Measurements from ENCODE around the gene MYO19.
"Not testable (repeated sequence)": the region's sequence is repeated elsewhere in the genome, so short reads cannot be mapped to it uniquely, and the experiment has no call there.

MYO19 gene

GRCh38 chr17:36527621-36528250 is 6.9 kb downstream of the MYO19 start:
- DNase-seq, result no peak

DNA sequence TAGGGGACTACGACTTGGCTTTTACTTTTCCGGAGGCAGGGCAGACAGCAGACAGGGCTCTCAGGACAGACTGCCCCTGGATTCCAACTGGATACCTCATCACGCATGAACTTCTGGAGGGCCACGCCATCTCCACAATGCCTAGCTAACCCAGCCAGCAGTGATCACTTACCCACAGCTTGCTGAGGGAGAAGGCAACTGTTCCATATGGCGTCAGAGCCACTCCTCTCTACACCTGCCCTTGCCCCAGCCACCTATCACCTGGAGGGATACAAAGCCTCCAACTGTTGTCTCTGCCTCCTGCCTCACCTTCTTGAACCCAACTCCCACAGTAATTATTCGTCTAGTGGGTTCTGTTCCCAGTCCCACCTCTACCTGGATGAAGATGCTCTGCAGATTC is 8.8 kb downstream of the MYO19 start:
- DNase-seq, result no peak

DNA sequence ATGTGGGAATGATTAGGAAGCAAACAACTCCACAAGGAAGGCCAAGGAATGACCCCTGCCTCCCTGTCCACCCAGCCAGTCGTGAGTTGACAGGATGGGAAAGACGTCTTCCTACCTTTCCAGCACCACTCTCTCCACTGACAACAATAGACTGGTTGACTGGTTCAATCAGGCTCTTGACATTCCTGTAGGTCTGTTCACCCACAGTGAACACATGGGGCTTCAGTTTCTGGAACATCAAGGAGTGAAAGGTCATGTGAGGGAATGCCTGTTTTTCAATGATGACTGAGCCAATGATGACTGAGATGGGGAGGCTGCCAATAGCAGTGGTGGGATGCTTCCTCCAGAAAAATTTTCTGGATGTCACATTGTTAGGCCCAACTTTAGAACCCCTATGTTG is 9.6 kb downstream of the MYO19 start:
- no peak for DNase-seq

DNA sequence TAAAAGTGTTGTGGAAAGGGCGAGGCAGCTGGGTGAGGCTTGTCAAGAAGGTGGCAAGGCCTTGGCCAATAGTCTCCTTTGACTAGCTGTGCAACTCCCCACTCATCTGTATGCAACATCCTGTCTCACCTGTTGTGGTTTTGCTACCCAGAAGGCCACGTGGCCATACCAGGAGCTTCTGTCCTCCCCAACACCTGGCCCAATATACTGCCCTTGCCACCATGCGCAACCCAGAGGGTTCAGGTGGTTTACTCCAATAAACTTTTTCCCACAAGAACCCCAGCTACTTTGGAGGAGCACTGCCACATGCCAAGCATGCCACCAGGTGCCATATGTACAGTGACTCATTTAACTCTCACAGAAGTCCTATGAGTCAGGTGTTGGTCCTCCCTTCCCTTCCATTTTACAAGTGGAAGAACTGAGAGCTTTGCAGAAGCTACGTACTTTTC is 10.2 kb downstream of the MYO19 start:
- DNase-seq, result no peak

DNA sequence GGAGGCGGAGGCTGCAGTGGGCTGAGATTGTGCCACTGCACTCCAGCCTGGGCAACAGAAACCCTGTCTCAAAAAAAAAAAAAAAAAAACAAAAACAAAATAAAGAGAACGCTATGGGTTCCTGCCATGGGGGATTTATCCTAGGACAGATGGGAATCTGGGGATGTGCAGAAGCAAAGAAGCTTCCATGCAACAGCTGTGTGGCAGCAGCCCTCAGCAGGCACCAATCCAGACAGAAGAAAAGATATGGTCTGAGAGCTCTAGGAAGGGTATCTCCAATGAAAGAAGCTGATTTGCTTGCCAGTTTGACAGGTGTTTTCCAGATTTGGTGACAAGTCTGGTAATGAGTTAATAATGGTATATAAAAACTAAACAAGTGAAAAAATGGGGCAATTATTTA is 11.6 kb downstream of the MYO19 start:
- no peak for DNase-seq

GRCh38 chr17:36515837-36516236 is 18.8 kb downstream of the MYO19 start:
- no peak for DNase-seq

GRCh38 chr17:36514856-36515255 is 19.8 kb downstream of the MYO19 start:
- DNase-seq, result no peak

DNA sequence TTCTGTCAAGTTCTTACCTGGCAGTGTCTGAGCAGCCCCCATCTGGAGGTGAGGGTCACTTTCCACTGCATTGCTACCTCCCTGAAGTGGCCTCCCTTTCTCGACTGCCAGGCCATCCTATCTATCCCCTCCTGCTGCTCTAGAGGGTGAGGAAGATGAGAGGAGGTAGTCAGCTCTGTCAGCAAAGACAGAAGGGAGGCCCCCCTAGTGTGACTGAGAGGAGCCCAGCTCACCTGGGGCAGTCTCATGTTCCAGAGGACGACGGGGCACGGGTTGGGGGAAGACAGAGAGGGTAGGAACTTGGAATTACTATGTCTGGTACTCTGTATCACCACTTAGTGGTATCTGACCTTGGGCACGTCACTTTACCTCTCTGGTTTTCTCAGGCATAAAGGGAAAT is 22.0 kb downstream of the MYO19 start:
- no peak for DNase-seq

DNA sequence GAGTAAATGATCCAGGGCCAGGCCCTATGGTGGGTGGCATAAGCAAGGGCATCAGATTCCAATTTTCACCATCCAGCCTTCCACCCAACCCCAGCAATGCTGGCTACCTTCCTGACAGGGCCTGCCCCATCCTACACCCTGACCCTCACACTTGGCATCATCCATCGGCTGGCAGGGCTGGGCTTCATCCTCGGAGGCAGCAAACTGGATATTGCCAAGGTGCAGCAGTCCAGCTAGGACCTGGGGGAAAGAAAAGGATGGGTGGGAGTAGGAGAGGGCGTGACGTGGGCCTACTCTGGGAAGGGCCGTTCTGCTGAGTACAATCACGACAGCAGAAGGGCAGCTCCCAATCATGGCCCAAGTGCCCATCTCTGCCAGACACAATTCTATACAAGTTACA is 23.5 kb downstream of the MYO19 start:
- DNase-seq, result no peak

- DNase-seq, result no peak
Observed at GRCh38 chr17:36510636-36511035, 24.0 kb downstream of the MYO19 start.

DNA sequence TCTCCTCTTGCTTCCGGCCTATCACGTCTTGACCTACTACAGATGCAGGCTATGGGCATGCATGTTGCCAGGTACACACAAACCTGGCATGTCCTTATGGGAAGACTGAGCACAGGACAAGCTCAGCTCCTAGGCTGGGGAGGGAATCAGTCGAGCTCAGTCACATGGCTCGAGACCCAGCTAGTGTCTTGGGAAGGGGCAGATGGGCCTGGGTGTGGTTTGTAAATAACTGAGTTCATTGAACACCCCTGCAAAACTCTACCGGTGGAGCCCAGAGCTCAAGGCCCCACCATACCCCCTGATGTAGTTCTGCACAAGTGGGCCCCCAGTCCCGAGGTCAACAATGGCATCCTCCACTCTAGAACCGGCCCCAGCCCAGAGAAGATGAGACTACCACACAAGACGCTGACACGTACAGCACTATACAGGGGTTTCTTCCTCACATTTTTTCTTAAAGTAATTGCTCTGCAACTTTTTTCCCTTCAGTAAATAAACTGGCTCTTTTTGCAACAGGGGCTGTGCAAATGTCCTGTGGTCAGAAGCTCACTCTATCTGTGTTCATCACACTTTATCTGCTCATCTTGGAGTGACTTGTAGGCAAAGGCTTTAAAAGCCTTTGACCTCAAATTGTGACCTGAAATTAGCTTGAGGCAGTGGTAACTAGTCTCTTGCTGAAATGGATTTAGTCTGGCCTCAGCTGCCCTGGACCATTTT is 25.2 kb downstream of the MYO19 start:
- no peak for DNase-seq

DNA sequence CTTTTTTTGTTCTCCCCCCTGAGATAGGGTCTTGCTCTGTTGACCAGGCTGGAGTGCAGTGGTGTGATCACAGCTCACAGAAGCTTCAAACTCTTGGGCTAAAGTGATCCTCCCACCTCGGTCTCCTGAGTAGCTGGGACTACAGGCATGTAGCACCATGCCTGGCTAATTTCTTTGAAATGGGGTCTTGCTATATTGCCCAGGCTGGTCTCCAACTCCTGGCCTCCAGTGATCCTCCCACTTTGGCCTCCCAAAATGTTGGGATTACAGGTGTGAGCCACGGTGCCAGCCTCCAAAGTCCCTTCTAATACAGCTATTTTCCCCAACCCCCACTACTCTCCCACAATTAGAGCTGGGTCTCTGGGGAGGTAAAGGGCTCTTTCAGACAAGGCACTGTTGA is 26.2 kb downstream of the MYO19 start:
- DNase-seq, result not testable (repeated sequence)

DNA sequence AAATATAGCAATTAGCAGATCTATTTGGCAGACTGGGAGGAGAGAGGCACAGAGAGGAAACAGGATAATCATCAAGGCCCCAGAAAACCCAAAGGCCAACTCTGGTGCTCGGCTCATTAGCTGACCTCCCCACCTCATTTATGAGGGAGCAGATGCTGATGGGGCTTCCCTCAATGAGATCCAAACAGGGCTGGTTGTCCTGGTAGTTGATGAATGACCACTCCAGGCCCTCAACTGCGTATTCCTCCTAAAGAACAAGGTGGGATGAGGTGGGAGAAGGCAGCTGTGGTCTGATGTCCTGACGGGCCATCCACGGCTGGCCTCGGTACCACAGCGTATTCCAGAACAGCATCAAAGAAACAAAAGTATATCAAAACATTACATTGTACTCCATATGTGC is 27.4 kb downstream of the MYO19 start:
- no peak for DNase-seq

- DNase-seq, result no peak
Observed at GRCh38 chr17:36506831-36507230, 27.8 kb downstream of the MYO19 start.

GRCh38 chr17:36506249-36506826 is 28.3 kb downstream of the MYO19 start:
- no peak for DNase-seq

DNA sequence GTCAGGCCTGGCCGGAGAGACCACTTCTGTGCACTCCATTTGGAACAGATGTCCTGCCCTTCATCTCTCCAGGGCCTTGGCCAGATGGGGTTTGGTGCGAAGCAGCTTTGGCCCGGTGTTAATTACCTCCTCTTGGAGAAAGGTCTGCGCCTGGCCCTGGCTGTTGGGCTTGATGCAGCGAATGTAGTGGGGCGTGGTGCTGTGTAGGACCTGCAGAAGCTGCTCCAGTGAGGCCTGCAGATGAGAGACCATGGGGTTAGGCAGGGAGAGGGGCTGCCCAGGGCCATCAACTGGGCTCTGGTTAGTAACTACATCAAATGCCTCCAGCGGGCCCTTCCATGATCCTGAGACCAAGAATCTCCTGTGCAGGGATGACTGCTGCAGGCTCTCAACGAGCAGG is 29.5 kb downstream of the MYO19 start:
- DNase-seq, result no peak

GRCh38 chr17:36504156-36504545 is 30.5 kb downstream of the MYO19 start:
- no peak for DNase-seq

DNA sequence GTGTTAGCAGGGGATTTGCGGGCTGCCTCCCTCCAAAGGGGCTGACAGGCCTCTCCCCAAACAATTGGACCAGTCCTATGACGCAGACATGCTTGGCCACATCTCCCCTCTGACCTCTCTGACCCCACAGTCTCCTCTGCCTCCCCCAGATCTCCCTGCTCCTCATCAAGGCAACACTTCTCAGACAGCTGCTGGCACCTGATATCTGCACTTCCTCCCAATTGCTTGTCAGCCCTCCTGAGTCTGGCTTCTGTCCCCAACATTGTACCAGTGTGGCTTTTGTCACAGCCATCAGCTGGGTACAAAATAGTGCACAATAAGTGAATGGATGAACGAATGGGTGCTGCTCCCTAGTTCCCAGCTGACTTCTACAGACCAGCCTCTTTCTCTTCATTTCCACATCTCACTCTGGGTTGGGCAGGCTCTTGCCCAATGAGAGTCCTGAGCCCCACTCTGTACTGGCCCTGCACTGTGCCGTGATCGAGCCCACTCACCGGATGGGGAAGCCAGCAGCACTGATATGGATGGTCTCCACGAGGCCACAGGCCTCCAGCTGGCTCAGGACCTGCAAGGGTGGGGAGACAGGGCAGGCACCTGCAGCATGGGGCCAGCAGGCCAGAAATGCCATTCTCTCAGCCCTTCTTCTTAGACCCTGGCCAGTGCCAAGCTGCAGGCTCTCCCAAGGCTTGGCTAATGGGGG is 31.1 kb downstream of the MYO19 start:
- DNase-seq, result no peak

GRCh38 chr17:36501963-36502362 is 32.7 kb downstream of the MYO19 start:
- no peak for DNase-seq

DNA sequence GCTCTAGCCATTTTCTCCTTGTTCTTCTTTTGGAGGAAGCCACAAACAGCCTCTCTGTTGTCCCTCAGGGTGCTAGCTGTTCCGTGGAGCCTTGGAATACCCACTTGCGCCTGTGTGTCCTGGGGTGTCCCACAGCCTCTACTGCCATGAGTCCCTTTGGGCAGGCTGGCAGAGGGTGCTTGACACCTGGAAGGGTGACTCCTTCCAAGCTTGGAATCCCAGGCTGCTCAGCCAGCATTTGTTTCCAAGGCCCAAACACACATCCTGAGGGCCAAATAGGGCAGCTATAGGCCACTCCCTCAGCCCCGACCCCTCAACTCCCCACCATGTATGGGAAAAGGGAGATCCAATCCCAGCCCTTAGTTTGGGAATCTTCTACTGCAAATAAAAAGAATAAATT is 33.3 kb downstream of the MYO19 start:
- no peak for DNase-seq

DNA sequence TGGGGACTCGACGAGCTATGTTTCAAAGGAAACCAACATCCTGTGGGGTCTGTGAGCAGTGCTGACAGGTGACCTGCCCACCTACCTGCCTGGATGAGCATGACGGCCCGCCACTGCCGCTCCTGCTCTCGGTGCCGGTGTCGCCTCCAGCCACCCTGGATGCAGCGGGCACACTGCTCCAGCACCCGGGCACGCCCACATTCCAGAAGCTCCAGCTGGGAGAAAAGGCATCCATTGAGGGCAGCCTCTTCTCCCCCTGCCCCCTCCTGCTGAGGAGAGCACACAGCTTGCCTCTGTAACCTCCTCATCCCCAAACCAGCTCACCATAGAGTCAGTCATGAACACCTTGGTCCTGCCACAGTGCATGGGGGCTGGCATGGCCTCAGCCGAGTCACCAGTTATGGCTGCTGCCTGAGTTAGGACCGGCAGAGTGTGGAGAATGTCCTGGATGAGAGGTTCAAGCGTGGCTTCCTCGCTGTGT is 33.9 kb downstream of the MYO19 start:
- no peak for DNase-seq

DNA sequence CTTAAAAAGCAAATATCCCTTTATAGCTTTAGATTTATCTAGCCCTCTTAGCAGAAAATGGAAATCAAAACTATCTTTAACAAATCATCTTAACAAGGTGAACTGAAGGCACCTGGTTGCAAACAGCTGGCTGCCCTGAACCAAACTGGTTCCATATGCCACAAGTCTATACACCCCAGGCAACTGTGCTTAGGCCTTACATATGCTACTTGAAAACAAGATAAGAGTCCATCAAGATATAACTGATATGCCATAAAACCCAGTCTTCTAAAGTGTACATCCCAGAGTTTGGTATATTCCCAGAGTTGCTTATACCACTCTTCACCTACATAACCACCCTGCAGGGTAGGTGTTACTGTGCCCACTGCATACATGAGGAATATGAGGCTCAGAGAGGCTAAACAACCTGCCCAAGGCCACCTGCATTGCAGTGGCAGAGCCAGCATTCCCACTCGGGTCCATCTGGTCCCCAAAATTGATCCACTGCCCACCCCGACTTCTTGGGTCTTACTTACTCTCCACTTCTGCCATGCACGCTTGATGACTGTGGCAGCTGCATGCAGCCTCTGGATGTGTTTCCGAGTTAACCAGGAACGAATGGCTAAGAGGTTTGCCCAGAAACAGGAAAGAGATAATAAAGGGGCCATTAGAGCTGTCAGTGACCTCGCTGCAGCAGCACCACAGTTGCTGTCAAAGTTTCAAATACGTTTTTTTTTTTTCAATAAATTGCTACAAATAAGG is 35.9 kb downstream of the MYO19 start:
- DNase-seq, result no peak

DNA sequence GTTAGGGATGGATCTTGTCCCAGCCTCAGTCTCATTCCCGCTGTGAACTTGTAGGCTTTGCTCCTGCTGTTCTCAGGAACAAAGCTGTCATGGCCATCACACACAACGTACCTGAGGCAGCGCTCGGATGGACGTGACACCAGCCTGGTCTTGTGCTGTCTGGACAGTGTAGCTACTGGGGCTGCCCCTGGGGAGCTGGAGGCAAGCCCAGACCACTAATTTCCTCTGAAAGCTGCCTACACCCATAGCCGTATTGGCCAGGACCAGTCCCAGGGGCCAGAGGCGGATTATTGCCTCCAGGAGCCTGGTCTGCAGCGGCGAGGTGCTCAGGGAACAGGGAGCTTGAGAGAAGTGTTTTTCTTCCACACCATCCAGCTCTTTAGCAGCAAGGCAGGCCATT is 36.5 kb downstream of the MYO19 start:
- DNase-seq, result no peak

Data from GF-D8 (cell line).